GM21381 (cell line): ENCODE measurements around the gene IL18.
"Not testable (repeated sequence)": the region's sequence is repeated elsewhere in the genome, so short reads cannot be mapped to it uniquely, and the experiment has no call there.

Experiments
- ATAC-seq: cut with Tn5 transposase; IDR thresholded peaks from one replicate; pipeline ENCODE4 v1.9.1; 2021; ENCODE audit warnings: mild to moderate bottlenecking, moderate library complexity; ENCODE audit not compliant: unreplicated experiment

The IL18 gene

DNA sequence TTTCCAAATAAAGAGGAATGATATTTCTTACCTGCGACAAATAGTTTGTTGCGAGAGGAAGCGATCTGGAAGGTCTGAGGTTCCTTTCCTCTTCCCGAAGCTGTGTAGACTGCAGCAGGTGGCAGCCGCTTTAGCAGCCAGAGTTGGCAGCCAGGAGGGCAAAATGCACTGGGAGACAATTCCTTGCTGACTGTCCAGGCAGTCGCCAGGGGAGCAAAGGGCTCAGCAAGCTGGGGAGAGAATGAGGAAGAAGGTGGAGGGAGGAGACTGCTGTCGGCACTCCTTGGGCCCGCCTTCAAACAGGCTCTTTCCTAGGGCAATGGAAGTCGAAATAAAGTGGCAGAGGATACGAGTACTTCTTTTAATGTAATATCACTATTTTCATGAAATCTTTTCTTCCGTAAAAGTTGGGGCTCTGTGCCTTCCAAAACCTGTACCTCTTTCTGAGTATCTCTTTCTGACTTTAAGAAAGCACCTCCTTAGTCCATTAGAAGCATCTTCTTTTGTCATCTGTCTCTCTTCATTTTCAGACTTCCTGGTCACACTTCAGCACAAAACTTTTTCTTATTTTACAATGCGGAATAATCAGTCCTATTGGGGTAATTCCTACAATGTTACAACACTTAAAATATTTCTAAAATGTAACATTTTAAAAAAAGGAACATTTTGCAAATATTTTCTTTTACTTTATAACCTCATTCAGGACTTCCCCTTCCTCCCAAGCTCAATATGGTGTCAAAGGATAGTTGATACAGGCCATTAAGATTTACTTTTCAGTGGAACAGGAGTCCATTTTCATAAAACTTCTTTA is at the start of gene IL18:
TSS of gene IL18 (minus strand) at position 220 of the 811 bp plus-strand sequence. CDS start 9,041 bp downstream, outside the sequence.
- ATAC-seq, result no peak

DNA sequence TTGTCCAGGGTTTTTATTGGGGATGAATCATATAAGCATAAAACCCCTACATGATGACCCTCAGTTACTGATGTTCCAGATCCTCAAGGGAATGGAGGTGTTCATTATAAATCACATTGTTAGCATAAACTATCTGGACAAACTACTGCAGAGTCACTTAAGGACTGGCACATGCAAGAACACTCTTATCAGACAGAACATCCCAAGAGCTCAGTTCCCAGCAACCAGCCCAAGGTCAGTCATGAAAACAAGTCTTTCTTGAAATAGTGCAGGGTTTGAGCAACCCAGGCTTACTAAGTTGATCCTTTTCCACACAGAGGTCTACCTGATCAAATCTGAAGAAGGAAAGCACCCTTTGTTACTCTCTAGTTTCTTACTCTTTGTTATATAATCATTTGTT is 48.8 kb upstream of the IL18 start:
- no peak for ATAC-seq

DNA sequence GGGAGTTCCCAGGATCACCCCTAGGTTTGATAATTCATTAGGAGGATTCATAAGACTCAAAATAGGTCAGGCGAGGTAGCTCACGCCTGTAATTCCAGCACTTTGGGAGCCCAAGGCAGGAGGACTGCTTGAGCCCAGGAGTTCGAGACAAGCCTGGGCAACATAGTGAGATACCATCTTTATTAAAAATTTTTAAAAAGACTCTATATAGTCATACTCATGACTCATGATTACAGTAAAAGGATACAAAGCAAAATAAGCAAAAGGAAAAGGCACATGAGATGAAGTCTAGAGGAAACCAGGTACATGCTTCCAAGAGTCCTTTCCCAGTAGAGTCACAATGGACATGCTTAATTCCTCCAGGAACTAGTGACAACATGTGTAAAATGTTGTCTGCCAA is 48.4 kb upstream of the IL18 start:
- ATAC-seq, result no peak

DNA sequence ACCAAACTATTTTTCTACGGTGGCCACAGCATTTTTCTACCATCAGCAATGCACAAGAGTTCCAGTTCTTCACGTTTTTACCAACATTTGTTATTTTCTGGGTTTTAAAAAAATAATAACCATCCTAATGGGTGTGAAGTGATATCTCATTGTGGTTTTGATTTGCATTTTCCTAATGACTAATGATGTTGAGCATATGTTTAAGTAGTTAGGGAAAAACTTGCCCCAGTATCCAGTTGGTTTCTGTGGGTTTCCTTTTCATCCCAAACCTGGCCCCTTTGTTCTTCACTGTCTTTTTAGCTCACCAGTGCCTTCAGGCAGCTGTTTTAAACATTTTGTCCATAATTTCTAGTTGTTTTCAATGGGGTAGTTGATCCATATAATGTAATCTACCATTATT is 47.6 kb upstream of the IL18 start:
- no peak for ATAC-seq

DNA sequence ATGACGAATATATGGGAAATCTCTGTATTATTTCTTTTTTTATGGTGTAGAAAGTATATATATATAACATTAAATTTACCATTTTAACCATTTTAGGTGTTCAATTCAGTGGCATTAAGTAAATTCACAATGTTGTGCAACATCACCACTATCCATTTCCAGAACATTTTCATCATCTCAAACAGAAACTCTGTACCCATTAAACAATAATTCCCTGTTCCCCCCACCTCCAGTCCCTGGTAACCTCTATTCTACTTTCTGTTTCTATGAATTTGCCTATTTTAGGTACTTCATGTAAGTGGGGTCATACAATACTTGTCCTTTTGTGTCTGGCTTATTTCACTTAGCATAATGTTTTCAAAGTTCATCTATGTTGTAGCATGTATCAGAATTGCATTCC is 47.0 kb upstream of the IL18 start:
- no peak for ATAC-seq

DNA sequence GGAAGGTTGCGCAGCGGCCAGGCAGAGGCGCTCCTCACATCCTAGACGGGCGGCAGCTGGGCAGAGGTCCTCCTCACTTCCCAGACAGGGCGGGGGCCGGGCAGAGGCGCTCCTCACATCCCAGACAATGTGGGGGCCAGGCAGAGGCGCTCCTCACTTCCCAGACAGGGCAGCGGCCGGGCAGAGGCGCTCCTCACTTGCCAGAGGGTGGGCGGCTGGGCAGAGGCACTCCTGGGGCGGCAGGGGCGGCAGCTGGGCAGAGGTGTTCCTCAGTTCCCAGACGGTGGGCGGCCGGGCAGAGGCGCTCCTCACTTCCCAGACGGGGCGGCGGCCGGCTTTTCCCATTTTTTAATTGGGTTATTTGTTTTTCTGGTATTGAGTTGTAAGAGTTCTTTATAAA is 42.2 kb upstream of the IL18 start:
- ATAC-seq, result no peak

DNA sequence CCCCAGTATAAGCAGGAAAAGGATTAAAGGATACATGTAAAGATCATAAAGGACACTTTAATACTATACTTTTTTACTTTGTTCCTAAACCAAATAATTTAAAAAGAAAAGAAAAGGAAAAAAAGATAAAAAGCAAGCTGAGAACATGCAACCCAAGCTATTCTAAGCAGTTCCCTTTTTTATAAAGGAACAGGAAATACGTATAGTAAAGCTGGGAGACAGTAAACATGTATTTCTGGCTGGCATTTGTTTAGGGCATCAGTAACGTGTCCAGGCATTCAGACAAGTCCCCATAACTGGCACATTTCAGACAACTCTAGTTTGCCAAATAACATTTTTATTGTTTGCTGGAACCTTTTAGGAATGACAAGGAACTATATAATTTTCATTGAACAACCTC is 36.4 kb upstream of the IL18 start:
- ATAC-seq, result no peak

DNA sequence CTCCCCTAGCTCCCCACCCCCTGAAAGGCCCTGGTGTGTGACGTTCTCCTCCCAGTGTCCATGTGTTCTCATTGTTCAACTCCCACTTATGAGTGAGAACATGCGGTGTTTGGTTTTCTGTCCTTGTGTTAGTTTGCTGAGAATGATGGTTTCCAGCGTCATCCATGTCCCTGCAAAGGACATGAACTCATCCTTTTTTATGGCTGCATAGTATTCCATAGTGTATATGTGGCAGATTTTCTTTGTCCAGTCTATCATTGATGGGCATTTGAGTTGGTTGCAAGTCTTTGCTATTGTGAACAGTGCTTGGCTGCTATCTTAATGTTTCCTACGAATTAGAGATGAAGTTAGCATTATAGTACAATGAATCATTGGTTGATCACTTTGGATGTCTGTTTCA is 35.2 kb upstream of the IL18 start:
- not testable (repeated sequence) for ATAC-seq

DNA sequence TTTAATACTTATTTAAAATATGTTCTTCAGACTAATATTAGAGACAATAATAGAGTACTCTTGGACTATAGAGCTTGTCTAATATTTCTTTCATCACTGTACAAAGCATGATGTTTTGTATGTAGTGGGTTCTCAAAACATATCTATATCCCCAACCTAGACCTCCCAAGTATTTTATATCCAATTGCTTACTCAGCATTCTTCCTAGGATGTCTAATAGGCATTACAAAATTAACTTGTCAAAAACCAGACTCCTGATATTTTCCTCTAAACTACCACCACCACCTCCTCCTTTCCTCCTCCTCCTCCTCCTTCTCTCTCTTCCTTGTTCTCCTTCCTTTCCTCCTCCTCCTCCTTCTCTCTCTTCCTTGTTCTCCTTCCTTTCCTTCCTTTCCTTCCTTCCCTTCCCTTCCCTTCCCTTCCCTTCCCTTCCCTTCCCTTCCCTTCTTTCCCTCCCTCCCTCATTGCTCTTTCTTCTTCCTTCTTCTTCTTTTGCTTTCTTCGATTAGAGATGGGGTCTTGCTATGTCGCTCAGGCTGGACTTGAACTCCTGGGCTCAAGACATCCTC is 32.7 kb upstream of the IL18 start:
- no peak for ATAC-seq

DNA sequence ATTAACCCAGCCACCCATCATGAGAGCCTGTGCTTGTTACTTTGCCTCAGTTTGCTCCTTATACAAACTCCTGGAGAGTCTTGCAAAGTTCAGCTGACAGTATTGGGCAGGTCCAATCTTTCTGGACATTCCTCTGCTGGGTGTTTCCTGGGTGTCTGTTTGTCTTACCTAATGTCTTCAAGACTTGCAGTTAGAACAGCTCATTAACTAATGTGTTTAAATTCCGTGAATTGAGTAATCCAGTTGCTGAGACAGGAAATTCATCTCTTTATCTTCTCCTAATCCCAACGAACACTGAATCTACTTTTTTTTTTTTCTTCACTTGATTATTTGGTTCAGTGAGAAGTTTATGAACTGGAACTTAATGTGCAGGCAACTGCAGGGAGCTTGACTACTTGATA is 32.1 kb upstream of the IL18 start:
- ATAC-seq, result no peak

DNA sequence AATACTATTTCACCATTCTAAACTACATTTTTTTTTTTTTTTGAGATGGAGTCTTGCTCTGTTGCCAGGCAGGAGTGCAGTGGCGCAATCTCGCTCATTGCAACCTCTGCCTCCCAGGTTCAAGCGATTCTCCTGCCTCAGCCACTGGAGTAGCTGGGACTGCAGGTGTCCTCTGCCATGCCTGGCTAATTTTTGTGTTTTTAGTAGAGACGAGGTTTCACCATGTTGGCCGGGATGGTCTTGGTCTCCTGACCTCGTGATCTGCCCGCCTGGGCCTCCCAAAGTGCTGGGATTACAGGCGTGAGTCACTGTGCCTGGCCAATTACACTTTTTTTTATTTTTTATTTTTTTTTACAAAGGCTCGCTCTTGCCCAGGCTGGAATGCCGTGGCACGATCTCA is 31.2 kb upstream of the IL18 start:
- ATAC-seq, result not testable (repeated sequence)

DNA sequence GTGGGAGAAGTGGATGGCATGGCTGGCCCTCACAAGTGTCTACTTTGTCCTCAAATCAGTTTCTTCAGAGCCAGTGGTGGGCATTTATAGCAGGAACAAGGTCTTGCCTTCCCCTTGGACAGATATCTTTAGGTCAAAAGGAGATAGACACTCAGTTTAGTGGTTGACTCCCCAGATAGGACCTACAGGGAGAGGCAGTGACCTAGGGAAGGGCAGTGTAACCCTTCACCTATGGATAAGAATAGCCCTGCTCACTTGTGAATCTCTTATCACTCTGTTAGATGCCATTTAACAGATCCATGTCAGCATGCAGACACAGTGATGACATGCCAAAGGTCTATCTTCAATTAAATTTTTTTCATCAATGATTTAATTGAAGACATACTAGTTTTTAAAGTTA is 22.4 kb upstream of the IL18 start:
- no peak for ATAC-seq

DNA sequence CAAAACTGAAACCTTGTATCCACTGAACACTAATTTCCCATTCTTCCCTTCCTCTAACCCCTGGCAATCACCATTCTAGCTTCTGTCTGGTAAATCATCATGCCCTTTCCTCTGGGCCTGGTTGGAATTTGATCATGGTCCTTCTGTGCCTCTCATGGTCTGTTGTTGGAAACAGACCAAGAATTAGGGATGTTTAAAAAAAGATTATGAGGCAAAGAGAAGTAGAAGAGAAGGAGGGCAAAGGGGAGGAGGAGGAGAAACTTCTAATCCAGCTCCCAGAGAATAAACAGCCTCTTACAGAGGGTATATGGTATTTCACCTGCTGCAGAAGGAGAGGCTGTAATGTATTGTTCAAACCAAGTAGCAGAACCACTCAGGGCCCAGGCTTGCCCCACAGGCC is 22.0 kb upstream of the IL18 start:
- no peak for ATAC-seq

DNA sequence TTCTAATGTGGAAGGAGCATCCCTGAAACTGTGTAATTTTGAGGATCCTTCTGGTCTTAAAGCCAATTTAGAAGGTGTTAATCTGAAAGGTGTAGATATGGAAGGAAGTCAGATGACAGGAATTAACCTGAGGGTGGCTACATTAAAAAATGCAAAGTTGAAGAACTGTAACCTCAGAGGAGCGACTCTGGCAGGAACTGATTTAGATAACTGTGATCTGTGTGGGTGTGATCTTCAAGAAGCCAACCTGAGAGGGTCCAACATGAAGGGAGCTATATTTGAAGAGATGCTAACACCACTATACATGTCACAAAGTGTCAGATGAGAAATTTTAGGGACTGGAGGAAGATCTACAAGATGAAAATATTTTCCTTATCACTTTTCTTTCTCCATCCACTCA is 19.0 kb upstream of the IL18 start:
- no peak for ATAC-seq

DNA sequence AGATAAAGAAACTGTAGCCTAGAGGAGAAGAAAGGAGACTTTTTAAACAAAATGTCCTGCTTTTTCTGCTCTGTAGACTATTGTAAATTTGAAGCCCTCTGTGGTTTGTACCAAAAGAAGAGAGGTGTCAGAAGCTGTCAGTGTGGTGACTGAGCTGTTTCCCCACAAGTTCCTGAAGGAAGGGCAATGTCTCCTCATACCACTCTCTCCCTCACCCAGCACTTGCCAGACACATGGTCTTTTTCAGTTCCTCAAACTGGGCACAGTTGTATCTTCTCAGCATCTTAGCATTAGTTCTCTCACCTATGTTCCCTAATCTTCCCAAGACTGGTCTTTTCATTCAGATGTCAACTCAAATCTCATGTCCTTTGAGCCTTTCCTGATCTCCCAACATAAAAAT is 15.7 kb upstream of the IL18 start:
- peak; percentile 79 for ATAC-seq

DNA sequence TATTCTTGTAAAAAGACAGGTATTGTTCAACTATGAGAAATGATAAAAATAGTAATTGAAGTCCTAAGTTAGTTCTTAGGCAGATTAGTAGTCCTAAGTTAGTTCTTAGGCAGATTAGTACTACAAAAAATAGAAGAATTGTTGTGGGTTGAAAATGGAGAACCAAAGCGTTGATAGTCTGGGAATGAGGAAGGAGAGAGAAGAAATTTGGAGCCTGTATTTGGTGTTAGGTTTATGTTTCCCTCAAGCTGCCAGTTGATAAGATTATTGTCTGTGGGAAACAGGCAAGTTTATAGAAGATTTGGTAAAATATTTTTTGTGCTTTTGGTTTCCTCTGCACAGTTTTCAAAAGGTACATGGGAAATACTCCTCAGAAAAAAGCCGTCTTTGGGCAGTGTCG is 15.0 kb upstream of the IL18 start:
- no peak for ATAC-seq

DNA sequence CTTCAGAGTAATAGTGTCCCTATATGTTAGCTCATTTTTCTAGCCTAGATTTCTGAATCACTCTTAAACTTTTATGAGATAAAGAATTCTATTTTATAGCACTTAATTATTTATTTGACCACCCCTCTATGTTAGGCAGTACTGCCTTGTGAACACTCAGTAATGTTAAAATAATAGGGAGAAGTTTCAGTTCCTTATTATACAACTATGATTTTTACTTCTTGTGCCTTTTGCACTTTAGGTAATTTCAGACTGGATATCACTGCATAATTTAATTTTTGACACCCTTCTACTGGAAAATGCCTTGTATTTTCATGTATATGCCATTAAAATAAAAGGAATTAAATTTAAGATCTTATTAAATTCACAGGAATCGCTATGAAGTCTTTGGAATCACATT is 14.5 kb upstream of the IL18 start:
- no peak for ATAC-seq

DNA sequence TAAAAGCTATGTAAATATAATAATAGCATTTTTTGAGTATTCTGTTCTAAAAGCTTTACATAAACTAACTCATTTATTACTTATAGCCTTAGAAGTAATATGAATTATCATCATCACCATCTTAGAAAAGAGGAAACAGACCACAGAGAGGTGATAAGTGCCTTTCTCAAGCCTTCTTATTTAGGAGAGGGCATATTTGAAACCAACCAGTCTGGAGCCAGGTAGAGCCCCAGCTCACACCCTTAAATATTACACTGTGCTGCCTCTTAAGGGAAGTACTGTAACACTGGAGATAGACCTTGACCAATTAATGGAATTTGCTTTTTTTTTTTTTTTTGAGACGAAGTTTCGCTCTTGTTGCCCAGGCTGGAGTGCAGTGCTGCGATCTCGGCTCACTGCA is 13.7 kb upstream of the IL18 start:
- no peak for ATAC-seq

DNA sequence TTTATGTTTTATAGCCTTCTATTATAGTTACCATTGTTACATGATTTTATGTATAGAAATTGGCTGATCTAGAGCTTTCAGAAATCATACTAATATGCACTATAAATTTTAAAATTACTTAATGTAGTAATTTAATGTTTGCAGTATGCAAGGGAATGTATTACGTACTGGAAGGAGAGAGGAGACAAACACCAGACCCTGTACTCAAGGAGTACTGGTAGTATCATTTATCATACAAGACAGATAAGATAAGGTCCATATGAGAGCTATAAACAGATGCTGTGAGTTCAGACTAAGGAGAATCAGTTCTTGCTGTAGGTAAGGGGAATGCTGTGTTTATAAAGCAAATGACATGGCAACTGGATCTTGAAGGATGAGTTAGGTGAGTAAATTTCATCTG is 12.2 kb upstream of the IL18 start:
- ATAC-seq, result no peak

DNA sequence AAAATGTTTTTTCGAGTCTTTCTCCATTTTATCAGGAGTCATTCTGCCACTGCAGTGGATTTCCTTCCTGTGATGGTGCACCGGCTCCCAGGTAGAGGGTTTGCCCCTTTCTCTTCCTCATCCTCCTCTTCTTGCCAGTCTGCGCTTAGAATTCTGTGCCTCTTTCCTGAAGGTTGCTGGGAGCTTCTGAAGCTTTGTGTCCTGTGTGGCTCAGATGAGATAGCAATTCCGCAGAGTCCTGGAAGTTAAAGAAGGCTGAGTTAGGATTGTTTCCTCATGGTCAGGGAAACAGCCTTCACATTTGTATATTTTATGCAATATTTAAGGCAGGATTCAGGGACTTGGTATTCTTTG is 11.7 kb upstream of the IL18 start:
- no peak for ATAC-seq

DNA sequence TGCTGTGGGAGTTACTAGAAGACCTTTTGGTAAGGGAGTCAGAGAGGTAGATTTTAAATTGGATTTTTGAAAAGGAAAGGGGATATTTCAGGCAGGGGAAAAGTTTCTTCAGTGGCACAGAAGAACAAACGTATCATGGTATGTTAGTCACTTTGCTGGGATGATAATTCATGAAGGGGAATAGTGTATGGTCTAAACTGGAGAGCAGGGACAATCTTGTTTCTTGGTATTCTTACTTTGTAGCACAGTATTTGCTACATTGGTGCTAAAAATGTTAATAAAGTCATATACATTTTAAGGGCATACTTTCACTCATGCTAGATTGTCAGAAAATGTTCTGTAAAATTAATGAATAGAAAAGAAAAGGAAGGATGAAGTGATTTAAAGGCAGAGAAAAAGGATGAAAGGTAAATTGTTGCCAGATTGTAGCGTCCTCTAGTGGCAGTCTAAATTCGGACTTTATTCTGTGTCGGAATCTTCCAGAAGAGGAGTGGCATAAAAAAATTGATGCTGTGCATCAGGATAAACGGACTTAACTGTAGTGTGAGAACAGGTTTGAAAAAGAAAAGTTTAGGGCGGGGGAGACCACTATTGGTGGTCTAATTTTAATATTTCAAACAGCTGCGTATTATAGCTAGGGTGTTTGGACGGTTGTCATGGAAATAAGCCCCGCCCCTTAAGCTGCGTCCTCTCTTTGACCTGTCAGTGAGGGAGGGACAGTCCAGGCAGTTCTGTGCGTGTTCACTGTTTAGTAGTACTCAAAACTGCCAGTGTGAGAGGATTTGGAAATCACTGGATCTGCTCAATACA is 11.1 kb upstream of the IL18 start, which contains the start of gene BCO2:
TSS of gene BCO2 (plus strand) at position 724 of the 810 bp plus-strand sequence. CDS start 90 bp downstream, outside the sequence.
- no peak for ATAC-seq

DNA sequence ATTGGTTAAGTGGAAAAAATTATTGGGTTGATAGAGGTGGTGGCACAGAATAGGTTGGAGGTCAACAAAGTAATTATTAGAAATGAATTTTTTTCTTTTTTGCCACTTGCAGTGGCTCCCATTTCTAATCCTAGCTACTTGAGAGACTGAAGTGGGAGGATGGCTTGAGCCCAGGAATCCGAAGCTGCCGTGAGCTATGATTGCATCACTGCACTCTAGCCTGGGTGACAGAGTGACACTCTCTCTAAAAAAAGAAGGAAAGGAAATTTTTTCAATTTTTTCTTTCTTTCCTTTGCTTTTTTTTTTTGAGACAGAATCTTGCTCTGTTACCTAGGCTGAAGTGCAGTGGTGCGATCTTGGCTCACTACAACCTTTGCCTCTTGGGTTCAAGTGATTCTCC is 9.3 kb upstream of the IL18 start:
- ATAC-seq, result no peak
